Measurements from ENCODE around the gene TEN1. TPM values are rescaled to one million over a fixed set of nuclear protein-coding genes. Genes with fewer than 3 reads are reported as not detected.
"Not testable (repeated sequence)": the region's sequence is repeated elsewhere in the genome, so short reads cannot be mapped to it uniquely, and the experiment has no call there.

The TEN1 gene
- total RNA-seq, 1 experiment from 2014 or later: 58.3 TPM

DNA sequence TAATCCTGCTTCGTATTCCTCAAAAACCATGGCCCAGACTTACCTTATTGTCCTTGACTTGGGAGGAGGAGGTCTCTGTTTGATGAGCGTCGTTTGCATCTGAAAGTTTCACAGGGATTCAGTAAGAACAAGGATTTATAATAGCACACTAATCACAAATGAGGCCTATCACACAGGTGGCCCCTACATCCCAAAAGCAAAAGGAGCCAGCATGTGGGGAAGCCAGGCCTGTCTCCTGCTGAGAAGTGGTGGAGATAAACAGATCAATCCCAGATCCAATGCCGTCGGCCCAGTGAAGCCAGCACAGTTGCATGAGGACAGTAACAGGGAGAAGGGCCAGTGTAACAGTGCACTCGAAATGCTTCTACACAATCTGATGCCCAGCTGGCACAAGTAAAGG is 61.3 kb downstream of the TEN1 start:
- intact Hi-C loops (cut with micrococcal nuclease): no loop called here
- no peak overlapping the region for H3K27ac ChIP-seq (ENCODE audit: low read length)
- ATAC-seq: no peak
- H3K4me2 ChIP-seq (ENCODE audit: low read length): no peak overlapping the region
- no peaks in the 10 kb centered on the region for H3K4me1 ChIP-seq (ENCODE audit: insufficient read depth, low read length)
- H3K9ac ChIP-seq (ENCODE audit: low read length): no peak overlapping the region
- H3K9me3 ChIP-seq (ENCODE audit: low read length): no peaks in the 10 kb centered on the region
- H4K20me1 ChIP-seq (ENCODE audit: low read length): no peaks in the 10 kb centered on the region
- no peak for DNase-seq
- no peaks in the 10 kb centered on the region for H3K9me2 ChIP-seq (replicated peaks; ENCODE audit: low read length)
- no peaks in the 10 kb centered on the region for H3F3A ChIP-seq (ENCODE audit: low read length, unreplicated experiment)
- TF ChIP-seq, protein P1, sequence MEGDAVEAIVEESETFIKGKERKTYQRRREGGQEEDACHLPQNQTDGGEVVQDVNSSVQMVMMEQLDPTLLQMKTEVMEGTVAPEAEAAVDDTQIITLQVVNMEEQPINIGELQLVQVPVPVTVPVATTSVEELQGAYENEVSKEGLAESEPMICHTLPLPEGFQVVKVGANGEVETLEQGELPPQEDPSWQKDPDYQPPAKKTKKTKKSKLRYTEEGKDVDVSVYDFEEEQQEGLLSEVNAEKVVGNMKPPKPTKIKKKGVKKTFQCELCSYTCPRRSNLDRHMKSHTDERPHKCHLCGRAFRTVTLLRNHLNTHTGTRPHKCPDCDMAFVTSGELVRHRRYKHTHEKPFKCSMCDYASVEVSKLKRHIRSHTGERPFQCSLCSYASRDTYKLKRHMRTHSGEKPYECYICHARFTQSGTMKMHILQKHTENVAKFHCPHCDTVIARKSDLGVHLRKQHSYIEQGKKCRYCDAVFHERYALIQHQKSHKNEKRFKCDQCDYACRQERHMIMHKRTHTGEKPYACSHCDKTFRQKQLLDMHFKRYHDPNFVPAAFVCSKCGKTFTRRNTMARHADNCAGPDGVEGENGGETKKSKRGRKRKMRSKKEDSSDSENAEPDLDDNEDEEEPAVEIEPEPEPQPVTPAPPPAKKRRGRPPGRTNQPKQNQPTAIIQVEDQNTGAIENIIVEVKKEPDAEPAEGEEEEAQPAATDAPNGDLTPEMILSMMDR (conservative IDR thresholded peaks at IDR 0.05; ENCODE audit: low read depth, low read length): no peak
- TF ChIP-seq EZH2phosphoT487 (IDR thresholded peaks at IDR 0.05; ENCODE audit: borderline replicate concordance, low read length) (no peak), EZH2 (IDR thresholded peaks at IDR 0.05; ENCODE audit: low read length, unreplicated experiment) (no peak)
- ChIA-PET POLR2A (ENCODE audit: unreplicated experiment) (no interaction called here), CTCF (no interaction called here)
- BruUV-seq (replicated peaks): no TSS peak
- H2AFZ ChIP-seq (ENCODE audit: low read length): no peak overlapping the region
- H3K36me3 ChIP-seq (ENCODE audit: low read depth, low read length): peaks cover 66% of the 10 kb centered on the region
- no peaks in the 10 kb centered on the region for H3K79me2 ChIP-seq (ENCODE audit: low read length)
- no peak overlapping the region for H3K4me3 ChIP-seq (ENCODE audit: low read length)
- H3K27me3 ChIP-seq (ENCODE audit: low read length): no peaks in the 10 kb centered on the region

DNA sequence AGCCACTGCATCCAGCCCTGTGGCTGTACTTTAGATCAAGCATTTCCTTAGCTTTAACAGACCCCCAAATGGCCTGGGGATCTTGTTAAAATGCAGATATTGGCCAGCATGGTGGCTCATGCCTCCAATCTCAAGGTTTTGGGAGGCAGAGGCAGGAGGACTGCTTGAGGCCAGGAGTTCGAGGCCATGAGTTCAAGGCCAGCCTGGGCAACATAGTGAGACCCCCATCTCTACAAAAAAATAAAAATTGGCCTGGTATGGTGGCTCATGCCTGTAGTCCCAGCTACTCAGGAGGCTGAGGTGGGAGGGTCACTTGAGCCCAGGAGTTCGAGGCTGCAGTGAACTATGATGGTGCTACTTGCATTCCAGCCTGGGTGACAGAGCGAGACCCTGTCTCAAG is 63.8 kb downstream of the TEN1 start:
- H3K79me2 ChIP-seq (ENCODE audit: low read length); H2AFZ ChIP-seq (ENCODE audit: low read length); DNase-seq; H3K9me3 ChIP-seq (ENCODE audit: low read length); H4K20me1 ChIP-seq (ENCODE audit: low read length); CTCF ChIA-PET; ATAC-seq; POLR2A ChIA-PET (ENCODE audit: unreplicated experiment); H3F3A ChIP-seq (ENCODE audit: low read length, unreplicated experiment); H3K9ac ChIP-seq (ENCODE audit: low read length); H3K4me1 ChIP-seq (ENCODE audit: insufficient read depth, low read length); H3K27me3 ChIP-seq (ENCODE audit: low read length); intact Hi-C loops (cut with micrococcal nuclease); H3K4me2 ChIP-seq (ENCODE audit: low read length); H3K9me2 ChIP-seq (replicated peaks; ENCODE audit: low read length); BruUV-seq (replicated peaks); H3K4me3 ChIP-seq (ENCODE audit: low read length); H3K27ac ChIP-seq (ENCODE audit: low read length): not testable (repeated sequence)
- peaks cover 84% of the 10 kb centered on the region for H3K36me3 ChIP-seq (ENCODE audit: low read depth, low read length)

DNA sequence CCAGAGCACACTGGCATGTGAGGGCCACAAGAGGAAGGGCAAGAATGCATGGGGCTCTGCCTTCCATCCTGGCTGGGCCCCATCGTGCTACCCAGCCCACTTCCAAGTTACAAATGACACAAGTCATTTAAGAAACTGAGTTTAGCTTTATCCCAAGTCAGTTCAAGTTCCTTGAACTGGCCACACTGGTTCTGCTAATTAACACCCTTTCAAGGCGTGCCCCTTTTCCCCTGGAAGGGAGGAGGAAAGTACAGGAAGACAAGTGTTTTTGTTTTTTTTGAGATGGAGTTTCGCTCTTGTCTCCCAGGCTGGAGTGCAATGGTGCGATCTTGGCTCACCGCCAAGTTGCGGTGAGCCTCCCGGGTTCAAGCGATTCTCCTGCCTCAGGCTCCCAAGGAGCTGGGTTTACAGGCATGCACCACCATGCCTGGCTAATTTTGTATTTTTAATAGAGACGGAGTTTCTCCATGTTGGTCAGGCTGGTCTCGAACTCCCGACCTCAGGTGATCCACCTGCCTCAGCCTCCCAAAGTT is 65.5 kb downstream of the TEN1 start:
- intact Hi-C loops (cut with micrococcal nuclease); H3K9me2 ChIP-seq (replicated peaks; ENCODE audit: low read length); H3K27me3 ChIP-seq (ENCODE audit: low read length); H2AFZ ChIP-seq (ENCODE audit: low read length); ATAC-seq; BruUV-seq (replicated peaks); H3K79me2 ChIP-seq (ENCODE audit: low read length); H3K27ac ChIP-seq (ENCODE audit: low read length); POLR2A ChIA-PET (ENCODE audit: unreplicated experiment); H3F3A ChIP-seq (ENCODE audit: low read length, unreplicated experiment); H3K4me1 ChIP-seq (ENCODE audit: insufficient read depth, low read length); H3K9ac ChIP-seq (ENCODE audit: low read length); CTCF ChIA-PET; H3K4me2 ChIP-seq (ENCODE audit: low read length); H3K4me3 ChIP-seq (ENCODE audit: low read length); H3K9me3 ChIP-seq (ENCODE audit: low read length); DNase-seq; H4K20me1 ChIP-seq (ENCODE audit: low read length): not testable (repeated sequence)
- peaks cover 87% of the 10 kb centered on the region for H3K36me3 ChIP-seq (ENCODE audit: low read depth, low read length)

DNA sequence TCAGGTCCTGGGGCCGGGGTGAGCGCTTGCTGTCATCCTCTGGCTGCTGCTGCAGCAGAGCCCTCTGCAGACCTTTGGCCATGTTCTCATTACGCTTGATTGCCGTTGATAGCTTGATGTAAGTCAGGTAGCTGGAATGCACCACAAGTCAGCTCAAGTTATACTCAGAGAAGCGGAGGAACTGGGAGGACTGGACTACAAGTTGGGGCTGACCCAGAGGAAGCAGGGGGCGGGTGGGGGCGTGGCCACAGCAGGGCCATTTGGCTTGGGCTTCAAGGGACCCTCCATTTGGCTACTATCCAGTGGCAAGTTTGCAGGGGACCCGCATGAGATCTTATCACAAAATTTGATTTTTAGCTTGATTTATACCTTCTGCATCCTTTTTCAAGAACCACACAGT is 67.0 kb downstream of the TEN1 start:
- H3K9me3 ChIP-seq (ENCODE audit: low read length): no peaks in the 10 kb centered on the region
- ATAC-seq (no peak), DNase-seq (no peak)
- peaks cover 87% of the 10 kb centered on the region for H3K36me3 ChIP-seq (ENCODE audit: low read depth, low read length)
- ChIA-PET CTCF (no interaction called here), POLR2A (ENCODE audit: unreplicated experiment) (no interaction called here)
- no TSS peak for BruUV-seq (replicated peaks)
- TF ChIP-seq EZH2phosphoT487 (IDR thresholded peaks at IDR 0.05; ENCODE audit: borderline replicate concordance, low read length) (no peak), EZH2 (IDR thresholded peaks at IDR 0.05; ENCODE audit: low read length, unreplicated experiment) (no peak)
- TF ChIP-seq, protein P1 (conservative IDR thresholded peaks at IDR 0.05; ENCODE audit: low read depth, low read length): no peak
- H3K4me2 ChIP-seq (ENCODE audit: low read length): no peak overlapping the region
- peaks cover 6% of the 10 kb centered on the region for H3K4me1 ChIP-seq (ENCODE audit: insufficient read depth, low read length)
- H3K9ac ChIP-seq (ENCODE audit: low read length): no peak overlapping the region
- H4K20me1 ChIP-seq (ENCODE audit: low read length): no peaks in the 10 kb centered on the region
- 0 out of 2 replicates have a peak, but pooled peaks cover 4% of the 10 kb centered on the region for H3K79me2 ChIP-seq (ENCODE audit: low read length)
- no peak overlapping the region for H3K4me3 ChIP-seq (ENCODE audit: low read length)
- H3K9me2 ChIP-seq (replicated peaks; ENCODE audit: low read length): no peaks in the 10 kb centered on the region
- H2AFZ ChIP-seq (ENCODE audit: low read length): no peak overlapping the region
- intact Hi-C loops (cut with micrococcal nuclease): no loop called here
- no peaks in the 10 kb centered on the region for H3F3A ChIP-seq (ENCODE audit: low read length, unreplicated experiment)
- H3K27ac ChIP-seq (ENCODE audit: low read length): no peak overlapping the region
- no peaks in the 10 kb centered on the region for H3K27me3 ChIP-seq (ENCODE audit: low read length)
